GM23248 (cell line): ENCODE data around the gene AKT1S1.

Experiments used
- EZH2 ChIP-seq: fragments of 200-600 bp; sonication (generic); IDR thresholded peaks from 2 replicates; pipeline ENCODE4 v1.6.1; 2018; ENCODE audit warnings: antibody characterized with exemption, mild to moderate bottlenecking; ENCODE audit not compliant: insufficient read depth, poor library complexity, severe bottlenecking
- EZH2phosphoT487 ChIP-seq: fragments of 200-600 bp; sonication (generic); IDR thresholded peaks from 2 replicates; pipeline ENCODE4 v1.6.1; 2018; ENCODE audit warnings: antibody characterized with exemption, moderate library complexity, mild to moderate bottlenecking, low read depth; ENCODE audit not compliant: insufficient read depth

- no peak for TF ChIP-seq EZH2phosphoT487
- no peak for TF ChIP-seq EZH2
Measured at GRCh38 chr19:49827034-49827433, 50.1 kb downstream of the AKT1S1 start.
